Natural killer cell treated with Interleukin-12 subunit alpha and Interleukin-12 subunit beta and Interleukin-15 and Interleukin-18, amount 100 ng/mL, for 72 hours (primary cell): Measurements from ENCODE around the gene UBC. TPM values are rescaled to one million over a fixed set of nuclear protein-coding genes. Genes with fewer than 3 reads are reported as not detected.

ENCODE experiments used
- ATAC-seq, 2 donors: fragments of 150-1000 bp; cut with Tn5 transposase in 1 of 2; sonication (Bioruptor Pico), chemical (Tn5 transposase) in 1 of 2; 2 replicates each; pipeline ENCODE4 v1.10.0; 2021
- DNase-seq: peaks from one replicate; pipeline ENCODE4 v3.0.0; 2022; ENCODE audit warnings: low spot score
- H3K27ac Mint-ChIP-seq, 2 donors: 1 replicate in 1 of 2; 2 replicates in 1 of 2; pipeline ENCODE4 v1.8.0; 2022; ENCODE audit warnings: mixed read lengths in 2 of 2, mild to moderate bottlenecking in 1 of 2, moderate library complexity in 1 of 2
- H3K27me3 Mint-ChIP-seq, 2 donors: 1 replicate in 1 of 2; 2 replicates in 1 of 2; pipeline ENCODE4 v1.8.0; 2022; ENCODE audit warnings: mixed read lengths in 2 of 2
- H3K36me3 Mint-ChIP-seq: one replicate; pipeline ENCODE4 v1.8.0; 2022; ENCODE audit warnings: mixed read lengths
- H3K4me1 Mint-ChIP-seq, 2 donors: 1 replicate in 1 of 2; 2 replicates in 1 of 2; pipeline ENCODE4 v1.8.0; 2022; ENCODE audit warnings: low read depth in 2 of 2, mixed read lengths in 2 of 2, mild to moderate bottlenecking in 1 of 2
- H3K4me3 Mint-ChIP-seq: one replicate; pipeline ENCODE4 v1.8.0; 2022; ENCODE audit warnings: mixed read lengths
- H3K9me3 Mint-ChIP-seq: 2 replicates; pipeline ENCODE4 v1.8.0; 2022; ENCODE audit warnings: mixed read lengths
- total RNA-seq, 2 donors: library from RNA; stranded (reverse); gene quantifications; one replicate each; pipeline ENCODE4 v1.2.3, GENCODE V29; 2022

Gene UBC
- total RNA-seq, 2 donors from 2014 or later, result 691 to 1,324 TPM

- H3K27ac Mint-ChIP-seq, result no peak overlapping the region
- H3K27me3 Mint-ChIP-seq, result peaks cover 14 to 25% of the 10 kb centered on the region in 2 donors
- no peak for ATAC-seq
- no peaks in the 10 kb centered on the region for H3K9me3 Mint-ChIP-seq
- H3K4me1 Mint-ChIP-seq, result peaks cover 28 to 34% of the 10 kb centered on the region in 2 donors
- DNase-seq, result no peak
- no peaks in the 10 kb centered on the region for H3K36me3 Mint-ChIP-seq
- H3K4me3 Mint-ChIP-seq, result no peak overlapping the region
Measured at GRCh38 chr12:124866195-124866882, 48.1 kb downstream of the UBC start.

DNA sequence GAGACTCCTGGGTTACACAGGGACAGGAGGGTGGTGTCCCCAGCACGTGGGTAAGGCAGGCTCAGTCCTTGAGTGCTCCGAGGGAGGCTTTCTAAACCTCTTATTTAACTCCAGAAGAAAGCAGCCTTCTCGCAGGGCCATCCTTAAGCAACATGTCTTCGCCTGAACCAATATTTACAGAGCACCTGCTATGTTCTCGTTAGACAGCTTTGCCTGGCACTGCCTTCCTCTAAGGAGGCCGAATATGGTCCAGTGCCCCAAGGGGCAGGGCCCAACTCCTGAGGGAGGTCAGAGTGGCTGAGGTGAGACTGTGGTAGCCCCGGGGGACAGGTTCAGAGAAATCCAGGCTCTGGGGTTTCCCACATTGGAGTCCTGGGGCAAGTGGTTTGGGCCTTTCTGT lies 48.7 kb downstream of the UBC start:
- DNase-seq, result no peak
- Mint-ChIP-seq H3K27me3 (peaks cover 14 to 25% of the 10 kb centered on the region in 2 donors), H3K4me1 (peaks cover 28 to 34% of the 10 kb centered on the region in 2 donors), H3K4me3 (no peak overlapping the region), H3K9me3 (no peaks in the 10 kb centered on the region), H3K27ac (no peak overlapping the region), H3K36me3 (no peaks in the 10 kb centered on the region)
- no peak for ATAC-seq

DNA sequence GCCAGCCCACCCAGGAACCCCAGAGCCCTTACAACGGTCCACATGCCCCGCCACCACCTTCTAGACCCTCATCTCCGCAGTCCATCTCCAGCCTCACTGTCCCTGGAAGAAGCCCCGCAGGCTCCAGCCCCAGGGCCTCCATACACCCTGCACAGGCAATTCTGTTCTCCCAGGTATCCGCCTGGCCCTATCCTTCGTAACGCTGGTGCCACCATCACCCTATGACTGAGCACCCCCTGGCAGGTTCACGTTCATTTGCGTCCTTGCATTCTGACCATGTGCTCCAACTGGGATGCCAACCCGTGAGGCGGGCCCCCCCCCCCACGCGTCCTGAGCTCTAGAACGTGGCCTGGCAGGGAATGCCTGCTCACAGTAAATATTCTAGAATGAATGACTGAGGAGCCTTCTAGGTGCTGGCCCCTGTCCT lies 50.1 kb downstream of the UBC start:
- ATAC-seq (no peak), DNase-seq (no peak)
- Mint-ChIP-seq H3K27ac (peak overlapping the region; percentile 83 to 89), H3K27me3 (peaks cover 10 to 29% of the 10 kb centered on the region in 2 donors), H3K4me3 (peak overlapping the region; percentile 72), H3K36me3 (no peaks in the 10 kb centered on the region), H3K4me1 (peaks cover 27 to 33% of the 10 kb centered on the region in 2 donors), H3K9me3 (no peaks in the 10 kb centered on the region)

DNA sequence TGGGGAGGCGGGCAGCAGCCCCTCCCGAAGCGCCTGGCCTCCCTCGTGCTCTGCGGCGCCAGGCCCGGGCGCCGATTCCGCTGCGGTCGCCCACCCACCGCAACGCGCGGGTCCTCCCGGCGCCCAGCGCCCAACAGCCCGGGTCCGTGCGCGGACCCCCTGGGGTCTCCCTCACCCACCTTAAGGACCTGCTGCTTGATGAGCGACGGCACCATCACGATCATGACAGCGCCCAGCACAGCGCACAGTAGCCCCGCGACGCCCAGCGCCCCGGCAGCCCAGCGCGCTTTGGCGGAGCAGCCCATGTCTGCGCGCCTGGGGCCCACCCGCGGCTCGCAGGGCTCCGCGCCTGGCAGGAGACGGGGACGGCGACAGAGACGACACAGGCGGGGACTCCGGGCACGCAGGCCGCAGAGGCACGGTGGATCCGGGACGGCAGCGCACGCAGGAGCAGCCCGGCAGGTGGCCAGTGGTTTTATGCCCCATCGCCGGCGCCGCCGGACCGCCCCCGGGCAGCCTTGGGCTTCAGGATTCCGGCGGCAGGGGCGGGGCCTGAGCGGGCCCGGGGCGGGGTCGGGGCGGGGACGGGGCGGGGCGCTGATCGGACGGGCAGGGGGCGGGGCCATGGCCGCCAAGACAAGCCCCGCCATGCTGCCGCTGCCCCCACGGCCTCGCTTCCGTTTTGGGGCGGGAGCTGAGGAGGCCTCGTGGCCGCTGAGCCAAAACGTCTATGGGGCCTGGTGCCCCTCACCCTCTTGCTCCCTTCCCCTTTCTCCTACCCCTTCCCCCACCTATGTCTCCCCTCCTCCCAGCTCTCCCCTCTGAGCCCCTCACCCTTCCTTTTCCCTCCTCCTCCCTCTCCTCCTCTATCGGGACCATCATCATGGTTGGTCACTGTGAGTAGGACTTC lies 50.8 kb downstream of the UBC start, which contains the start of gene SCARB1:
Gene SCARB1 (minus strand): TSS at position 449 of the 910 bp plus-strand sequence. CDS start 144 bp downstream, at position 305.
- DNase-seq (peak; percentile 81), ATAC-seq (peak; percentile 95 to 97)
- Mint-ChIP-seq H3K9me3 (no peaks in the 10 kb centered on the region), H3K4me1 (peaks cover 21 to 27% of the 10 kb centered on the region in 2 donors), H3K27me3 (peaks cover 4 to 22% of the 10 kb centered on the region in 2 donors), H3K36me3 (no peaks in the 10 kb centered on the region), H3K4me3 (peak within 1 kb of the TSS; percentile 86), H3K27ac (peak within 1 kb of the TSS; percentile 83 to 89)

DNA sequence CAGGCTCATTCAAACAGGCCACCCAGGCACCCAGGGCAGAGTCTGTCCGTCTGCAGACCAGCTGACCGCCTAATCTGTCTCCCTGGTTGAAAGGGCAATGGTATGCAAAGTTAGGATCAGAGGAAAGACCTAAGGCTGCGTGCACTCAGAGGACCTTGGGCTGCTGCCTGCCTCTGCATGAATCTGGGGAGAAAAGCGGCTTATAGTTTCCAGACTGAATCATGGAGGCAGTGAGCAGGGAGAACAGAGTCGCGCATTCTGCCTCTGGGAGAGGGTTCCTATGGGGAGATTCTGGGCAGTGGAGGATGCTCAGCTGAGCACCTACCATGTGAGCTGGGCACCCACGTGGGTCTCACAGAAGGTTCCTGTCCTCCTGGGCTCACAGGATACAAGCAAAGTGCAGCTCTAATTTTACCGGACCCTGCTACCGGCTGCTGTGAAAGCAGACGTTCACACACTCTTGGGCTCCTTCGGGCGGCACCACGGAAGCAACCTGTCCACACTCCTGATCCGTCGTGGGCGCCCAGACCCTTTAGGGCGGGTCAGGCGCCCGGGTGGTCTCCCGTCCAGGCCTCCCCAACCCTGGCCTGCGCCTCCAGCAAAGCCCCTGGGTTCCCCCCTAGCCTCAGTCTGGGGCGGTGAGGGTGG lies 51.6 kb downstream of the UBC start:
- Mint-ChIP-seq H3K9me3 (no peaks in the 10 kb centered on the region), H3K27ac (no peak overlapping the region), H3K36me3 (no peaks in the 10 kb centered on the region), H3K4me3 (peak overlapping the region; percentile 86), H3K4me1 (peaks cover 18 to 26% of the 10 kb centered on the region in 2 donors), H3K27me3 (peaks cover 0 to 19% of the 10 kb centered on the region in 2 donors)
- ATAC-seq (peak in 1 of 2 donors; percentile 18), DNase-seq (no peak)

GRCh38 chr12:124861898-124862676 lies 52.4 kb downstream of the UBC start:
- Mint-ChIP-seq H3K27ac (no peak overlapping the region), H3K27me3 (peaks cover 0 to 19% of the 10 kb centered on the region in 2 donors), H3K36me3 (no peaks in the 10 kb centered on the region), H3K4me3 (peak overlapping the region; percentile 86), H3K9me3 (no peaks in the 10 kb centered on the region), H3K4me1 (peaks cover 18 to 25% of the 10 kb centered on the region in 2 donors)
- ATAC-seq (no peak), DNase-seq (no peak)

Other genes with a start within 250 kb of the UBC start
- gene SCARB1, start 50.8 kb downstream of the UBC start, total RNA-seq, result 10 to 100 TPM in 1 of 2 donors, 1 to 10 TPM in 1; 10.0 to 45.6 TPM
- 10 to 100 TPM; 35.5 to 70.3 TPM for gene DHX37, start 74.5 kb upstream of the UBC start, total RNA-seq
- gene BRI3BP, start 79.0 kb upstream of the UBC start, total RNA-seq, result 10 to 100 TPM; 16.5 to 30.0 TPM
- 10 to 100 TPM; 36.7 to 54.6 TPM for gene AACS, start 150.8 kb upstream of the UBC start, total RNA-seq